K562 (cell line): Measurements from ENCODE around the gene LRRC8C. TPM values are rescaled to one million over a fixed set of nuclear protein-coding genes. Genes with fewer than 3 reads are reported as not detected.

Experiments
- ATAC-seq: fragments of 200-7000 bp; cut with Tn5 transposase; 3 replicates; pipeline ENCODE4 v1.9.1; 2020; ENCODE audit warnings: moderate library complexity
- BruUV-seq: library from RNA; stranded (reverse); fragments of 400-500 nt; replicated peaks from 2 replicates; lab custom pipeline; 2021; lab: Mats Ljungman, UMichigan
- CTCF ChIA-PET: fragments of 300-600 bp; formaldehyde crosslinking; extraction: SDS; loops from one replicate; lab custom pipeline; 2021; ENCODE audit warnings: low intra/inter-chr PET ratio; lab: Yijun Ruan, JAX
- POLR2A ChIA-PET: fragments of 300-600, 350-650 bp; sonication (Branson Sonifier 250); formaldehyde crosslinking; extraction: SDS; loops from one replicate; lab custom pipeline; 2021; ENCODE audit warnings: antibody characterized with exemption, inconsistent platforms; lab: Yijun Ruan, JAX
- DNase-seq, 4 experiments: peaks; one replicate each; pipeline versions ENCODE4 v3.0.0 to v3.0.0-alpha.2; 2011 to 2018; ENCODE audit warnings: low spot score in 3 of 4, mixed read lengths in 3 of 4; ENCODE audit errors: extremely low read depth in 1 of 4
- FAIRE-seq: peaks from 2 replicates; lab custom pipeline; 2011; peaks lifted over from hg19 to GRCh38; lab: Jason Lieb, UNC
- H2AFZ ChIP-seq: 2 replicates; pipeline ENCODE4 v1.6.0; 2011; ENCODE audit warnings: low read depth, low read length, control low read depth, inconsistent platforms
- H3K27ac ChIP-seq: fragments of 200-600 bp; 3 replicates; pipeline ENCODE4 v1.8.0; 2011; ENCODE audit warnings: low read depth, mild to moderate bottlenecking, control low read depth, inconsistent platforms, low read length, moderate library complexity, mixed read lengths; ENCODE audit errors: extremely low read depth
- H3K27me3 ChIP-seq, 2 experiments: fragments of 300-600 bp in 1 of 2; 2 replicates in 1 of 2; 3 replicates in 1 of 2; pipeline versions ENCODE4 v1.6.0 to v1.8.0; 2011; ENCODE audit warnings: inconsistent platforms in 2 of 2, low read length in 2 of 2, mild to moderate bottlenecking in 1 of 2, mixed read lengths in 1 of 2, moderate library complexity in 1 of 2; ENCODE audit not compliant: control insufficient read depth in 2 of 2, insufficient read depth in 2 of 2
- H3K36me3 ChIP-seq: fragments of 300-600 bp; 3 replicates; pipeline ENCODE4 v1.8.0; 2011; ENCODE audit warnings: mild to moderate bottlenecking, low read length, inconsistent platforms; ENCODE audit not compliant: control insufficient read depth, insufficient read depth
- H3K4me1 ChIP-seq, 2 experiments: fragments of 200-600 bp in 1 of 2; replicated peaks in 1 of 2; 2 replicates in 1 of 2; 3 replicates in 1 of 2; pipeline versions ENCODE4 v1.5.1 to v1.8.0; 2011; ENCODE audit warnings: inconsistent platforms in 2 of 2, low read length in 2 of 2, mild to moderate bottlenecking in 1 of 2, mixed read lengths in 1 of 2, moderate library complexity in 1 of 2; ENCODE audit not compliant: control insufficient read depth in 2 of 2, insufficient read depth in 2 of 2
- H3K4me2 ChIP-seq: 2 replicates; pipeline ENCODE4 v1.6.1; 2011; ENCODE audit warnings: low read length, control low read depth, inconsistent platforms, mixed read lengths; ENCODE audit not compliant: insufficient read depth
- H3K4me3 ChIP-seq: fragments of 200-600 bp; sonication (generic), shearing (Covaris generic); 2 replicates; pipeline ENCODE4 v1.5.1; 2016; ENCODE audit warnings: control low read depth, inconsistent platforms
- H3K79me2 ChIP-seq: fragments of 200-600 bp; 3 replicates; pipeline ENCODE4 v1.8.0; 2011; ENCODE audit warnings: low read length, inconsistent platforms; ENCODE audit not compliant: control insufficient read depth, insufficient read depth
- H3K9ac ChIP-seq, 2 experiments: 2 replicates each; pipeline versions ENCODE4 v1.6.0 to v1.6.1; 2011; ENCODE audit warnings: low read depth in 2 of 2, low read length in 2 of 2, control low read depth in 1 of 2, inconsistent platforms in 1 of 2, mild to moderate bottlenecking in 1 of 2, mixed read lengths in 1 of 2; ENCODE audit not compliant: insufficient read depth in 1 of 2
- H3K9me1 ChIP-seq: one replicate; pipeline ENCODE4 v1.6.0; 2011; ENCODE audit warnings: inconsistent platforms, mild to moderate bottlenecking, low read length, moderate library complexity; ENCODE audit not compliant: control insufficient read depth, insufficient read depth
- H3K9me3 ChIP-seq: replicated peaks from 2 replicates; pipeline ENCODE4 v1.5.1; 2011; ENCODE audit warnings: low read depth, low read length, inconsistent platforms; ENCODE audit not compliant: control insufficient read depth, insufficient read depth
- H4K20me1 ChIP-seq: replicated peaks from 2 replicates; pipeline ENCODE4 v1.6.1; 2011; ENCODE audit warnings: low read length, inconsistent platforms, mixed read lengths; ENCODE audit not compliant: control insufficient read depth, insufficient read depth
- BRD4 ChIP-seq: fragments of 200-600 bp; sonication (generic); IDR thresholded peaks from 2 replicates; pipeline ENCODE4 v1.6.1; 2017; ENCODE audit warnings: inconsistent platforms
- C11orf30 ChIP-seq: fragments of 450-650 bp; IDR thresholded peaks from 2 replicates; pipeline ENCODE4 v1.6.1; 2016; ENCODE audit warnings: low read depth, mild to moderate bottlenecking
- CBX3 ChIP-seq, 2 experiments: IDR thresholded peaks; 1 replicate in 1 of 2; 2 replicates in 1 of 2; pipeline ENCODE4 v1.6.1; 2012; ENCODE audit warnings: inconsistent platforms in 2 of 2, low read length in 2 of 2, borderline replicate concordance in 1 of 2, control low read depth in 1 of 2
- DIDO1 ChIP-seq: fragments of 450-650 bp; IDR thresholded peaks from 2 replicates; pipeline ENCODE4 v1.6.1; 2016; ENCODE audit warnings: low read depth, missing biosample characterization, missing genetic modification characterization
- EZH2 ChIP-seq: IDR thresholded peaks from 2 replicates; pipeline ENCODE4 v1.6.1; 2012; ENCODE audit warnings: low read depth, mild to moderate bottlenecking, inconsistent platforms, low read length, borderline replicate concordance
- HEY1 ChIP-seq: fragments of 250-450 bp; sonication (Bioruptor Pico); IDR thresholded peaks from 2 replicates; pipeline ENCODE4 v1.5.0; 2020; ENCODE audit warnings: mild to moderate bottlenecking, moderate library complexity, borderline replicate concordance
- HSF4 ChIP-seq: fragments of 250-450 bp; sonication (Bioruptor Pico); IDR thresholded peaks from 2 replicates; pipeline ENCODE4 v2.1.2; 2022; ENCODE audit warnings: mild to moderate bottlenecking, moderate library complexity, borderline replicate concordance
- L3MBTL2 ChIP-seq: fragments of 450-650 bp; IDR thresholded peaks from 2 replicates; pipeline ENCODE4 v1.6.1; 2016; ENCODE audit warnings: mild to moderate bottlenecking, moderate library complexity
- MIER1 ChIP-seq: fragments of 450-650 bp; IDR thresholded peaks from 2 replicates; pipeline ENCODE4 v1.6.1; 2016; ENCODE audit warnings: antibody characterized with exemption, mild to moderate bottlenecking, low read depth
- POLR2G ChIP-seq: fragments of 200-400 bp; formaldehyde crosslinking; IDR thresholded peaks from 2 replicates; pipeline ENCODE4 v1.6.1; 2017; ENCODE audit warnings: low read depth, mild to moderate bottlenecking, antibody characterized with exemption, low read length, moderate library complexity
- PTTG1 ChIP-seq: fragments of 450-650 bp; IDR thresholded peaks from 2 replicates; pipeline ENCODE4 v1.6.1; 2016; ENCODE audit warnings: low read depth, mild to moderate bottlenecking, missing genetic modification characterization, missing compliant biosample characterization
- RB1 ChIP-seq: fragments of 450-650 bp; IDR thresholded peaks from 2 replicates; pipeline ENCODE4 v1.6.1; 2017; ENCODE audit warnings: low read depth, mild to moderate bottlenecking
- RFX1 ChIP-seq: fragments of 450-650 bp; IDR thresholded peaks from 2 replicates; pipeline ENCODE4 v1.6.1; 2016; ENCODE audit warnings: mild to moderate bottlenecking, moderate library complexity
- SIN3A ChIP-seq, 2 experiments: fragments of 150-350 bp in 1 of 2; IDR thresholded peaks; 2 replicates each; pipeline ENCODE4 v1.6.1; 2011 to 2016; ENCODE audit warnings: borderline replicate concordance in 2 of 2, low read depth in 2 of 2, low read length in 2 of 2, mild to moderate bottlenecking in 2 of 2, moderate library complexity in 2 of 2; ENCODE audit not compliant: control insufficient read depth in 1 of 2
- SOX6 ChIP-seq: fragments of 450-650 bp; IDR thresholded peaks from 2 replicates; pipeline ENCODE4 v1.6.1; 2014; ENCODE audit warnings: mild to moderate bottlenecking
- TAF7 ChIP-seq: fragments of 450-650 bp; IDR thresholded peaks from 2 replicates; pipeline ENCODE4 v1.6.1; 2016; ENCODE audit warnings: missing genetic modification characterization, missing compliant biosample characterization
- TAL1 ChIP-seq: fragments of 450-650 bp; IDR thresholded peaks from 2 replicates; pipeline ENCODE4 v1.6.1; 2016; ENCODE audit warnings: mild to moderate bottlenecking
- TCFL5 ChIP-seq: fragments of 250-450 bp; sonication (Bioruptor Pico); conservative IDR thresholded peaks from 2 replicates; pipeline ENCODE4 v1.6.1; 2021; ENCODE audit warnings: mild to moderate bottlenecking, moderate library complexity, matching md5 sums
- U2AF1 ChIP-seq: fragments of 200-400 bp; formaldehyde crosslinking; optimal IDR thresholded peaks from 2 replicates; pipeline ENCODE3; 2017; ENCODE audit warnings: mild to moderate bottlenecking, low read depth, low read length, moderate library complexity
- ZNF197 ChIP-seq: fragments of 200-800 bp; sonication (Bioruptor generic); IDR thresholded peaks from 2 replicates; pipeline ENCODE4 v1.6.1; 2016; ENCODE audit warnings: low read depth, missing genetic modification characterization, missing compliant biosample characterization
- ZNF354B ChIP-seq: fragments of 250-450 bp; sonication (Bioruptor Pico); IDR thresholded peaks from 2 replicates; pipeline ENCODE4 v1.4.0; 2020
- in situ Hi-C: fragments of 300-500 bp; cut with MboI; formaldehyde crosslinking; loops from 4 replicates; pipeline ENCODE4 v1.15.0; 2018; ENCODE audit warnings: inconsistent platforms, mixed read lengths
- intact Hi-C: fragments of 100-400 bp; cut with micrococcal nuclease; formaldehyde crosslinking; loops from 2 replicates; pipeline ENCODE4 v1.14.2; 2022
- polyA plus RNA-seq, 8 experiments: library from polyadenylated mRNA; depleted of rRNA in 4 of 8; stranded (reverse) in 5 of 8; unstranded in 3 of 8; fragments of >200 nt; fragmentation: Nextera tagmentation in 2 of 8; fragmentation: Illumina TruSeq in 1 of 8; extraction: Ambion mirVana in 2 of 8; extraction: Trizol in 1 of 8; gene quantifications; 2 replicates each; pipeline versions ENCODE4 v1.2.1 to v1.2.3, GENCODE V29; 2011 to 2014; ENCODE audit warnings: inconsistent platforms in 1 of 8, missing spikeins in 1 of 8
- total RNA-seq, 7 experiments: library from RNA; depleted of rRNA in 6 of 7; stranded (reverse); fragments of >200 nt in 6 of 7; fragmentation: Illumina TruSeq in 2 of 7; extraction: Trizol in 2 of 7; gene quantifications; 2 replicates each; pipeline versions ENCODE4 v1.2.1 to v1.2.3, GENCODE V29; 2011 to 2021; ENCODE audit warnings: low replicate concordance in 1 of 7
- TF ChIP-seq, protein P1 (sequence below): fragments of 200-800 bp; sonication (Bioruptor generic); IDR thresholded peaks from 2 replicates; pipeline ENCODE4 v1.6.1; 2017; ENCODE audit warnings: missing genetic modification characterization, missing compliant biosample characterization

LRRC8C gene
- total and polyA plus RNA-seq, 9 of the 15 experiments (the other 6 are each of a cell fraction or from before 2014, with no cell fraction given): 1.00 to 12.5 (median 4.5) TPM

GRCh38 chr1:89705901-89706699 is 73.2 kb downstream of the LRRC8C start (continued):
- TF ChIP-seq HSF4 (no peak), TCFL5 (CRISPR knock-in tag) (no peak), CBX3 (IDR thresholded peaks at IDR 0.05; ENCODE audit: borderline replicate concordance in 1 of 2, low read length in 2 of 2) (no peak), TAL1 (peak; percentile 57), POLR2G (no peak), SOX6 (peak; percentile 92)

DNA sequence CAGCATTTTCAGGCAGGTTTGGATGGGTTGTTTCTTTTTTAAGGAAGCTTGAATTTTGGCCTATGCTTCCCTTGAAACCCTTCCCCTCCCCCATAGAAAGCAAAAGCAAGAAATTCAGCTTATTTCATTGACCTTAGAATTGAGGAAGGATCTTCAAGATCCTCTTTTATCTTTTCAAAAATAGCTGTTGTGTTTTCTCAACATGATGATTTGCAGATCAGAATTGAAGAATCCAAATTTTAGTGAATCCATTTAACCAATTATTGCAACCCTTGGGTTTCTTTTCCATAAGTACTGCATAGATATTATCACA is 73.7 kb downstream of the LRRC8C start:
- ATAC-seq (no peak), FAIRE-seq (no peak), DNase-seq (no peak)
- Histone ChIP-seq H3K4me3 (no peak overlapping the region), H3K79me2 (no peaks in the 10 kb centered on the region), H3K4me1 (peaks cover 0 to 38% of the 10 kb centered on the region in 2 experiments), H3K36me3 (no peaks in the 10 kb centered on the region), H3K9me1 (no peaks in the 10 kb centered on the region), H3K27me3 (no peaks in the 10 kb centered on the region), H4K20me1 (no peaks in the 10 kb centered on the region), H2AFZ (no peak overlapping the region), H3K27ac (no peak overlapping the region), H3K9ac (no peak overlapping the region), H3K9me3 (no peaks in the 10 kb centered on the region), H3K4me2 (no peak overlapping the region)
- BruUV-seq: no TSS peak
- intact Hi-C loops (loop anchor here (10.0 kb wide), 1 partner anchor 172 kb away; no protein-coding TSS in a partner anchor), in situ Hi-C loops (no loop called here)
- ChIA-PET POLR2A (interaction anchor here (0.9 to 1.6 kb wide), 2 partner anchors 13 to 56 kb away, joined by 6 to 7 read pairs; no protein-coding TSS in a partner anchor), CTCF (no interaction called here)
- TF ChIP-seq EZH2: no peak
- TF ChIP-seq U2AF1: no peak
- no peak for TF ChIP-seq PTTG1 (tag)
- TF ChIP-seq RFX1: no peak
- no peak for TF ChIP-seq ZNF354B (CRISPR knock-in tag)
- no peak for TF ChIP-seq HEY1 (CRISPR knock-in tag)
- TF ChIP-seq DIDO1 (tag): no peak
- no peak for TF ChIP-seq MIER1
- no peak for TF ChIP-seq RB1
- TF ChIP-seq ZNF197 (CRISPR knock-in tag): no peak
- no peak for TF ChIP-seq C11orf30
- TF ChIP-seq BRD4: no peak
- TF ChIP-seq, protein P1, sequence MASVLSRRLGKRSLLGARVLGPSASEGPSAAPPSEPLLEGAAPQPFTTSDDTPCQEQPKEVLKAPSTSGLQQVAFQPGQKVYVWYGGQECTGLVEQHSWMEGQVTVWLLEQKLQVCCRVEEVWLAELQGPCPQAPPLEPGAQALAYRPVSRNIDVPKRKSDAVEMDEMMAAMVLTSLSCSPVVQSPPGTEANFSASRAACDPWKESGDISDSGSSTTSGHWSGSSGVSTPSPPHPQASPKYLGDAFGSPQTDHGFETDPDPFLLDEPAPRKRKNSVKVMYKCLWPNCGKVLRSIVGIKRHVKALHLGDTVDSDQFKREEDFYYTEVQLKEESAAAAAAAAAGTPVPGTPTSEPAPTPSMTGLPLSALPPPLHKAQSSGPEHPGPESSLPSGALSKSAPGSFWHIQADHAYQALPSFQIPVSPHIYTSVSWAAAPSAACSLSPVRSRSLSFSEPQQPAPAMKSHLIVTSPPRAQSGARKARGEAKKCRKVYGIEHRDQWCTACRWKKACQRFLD (CRISPR knock-in tag): no peak
- no peak for TF ChIP-seq TAF7 (tag)
- no peak for TF ChIP-seq L3MBTL2
- no peak for TF ChIP-seq SIN3A (IDR thresholded peaks at IDR 0.05; ENCODE audit: borderline replicate concordance in 2 of 2, control insufficient read depth in 1 of 2, low read depth in 2 of 2, low read length in 2 of 2)
